Measurements from ENCODE around the gene PARD3.
A peak's percentile ranks its signal among the peaks of the same experiment; 100 is the strongest.
"Not testable (repeated sequence)": the region's sequence is repeated elsewhere in the genome, so short reads cannot be mapped to it uniquely, and the experiment has no call there.

The PARD3 gene

DNA sequence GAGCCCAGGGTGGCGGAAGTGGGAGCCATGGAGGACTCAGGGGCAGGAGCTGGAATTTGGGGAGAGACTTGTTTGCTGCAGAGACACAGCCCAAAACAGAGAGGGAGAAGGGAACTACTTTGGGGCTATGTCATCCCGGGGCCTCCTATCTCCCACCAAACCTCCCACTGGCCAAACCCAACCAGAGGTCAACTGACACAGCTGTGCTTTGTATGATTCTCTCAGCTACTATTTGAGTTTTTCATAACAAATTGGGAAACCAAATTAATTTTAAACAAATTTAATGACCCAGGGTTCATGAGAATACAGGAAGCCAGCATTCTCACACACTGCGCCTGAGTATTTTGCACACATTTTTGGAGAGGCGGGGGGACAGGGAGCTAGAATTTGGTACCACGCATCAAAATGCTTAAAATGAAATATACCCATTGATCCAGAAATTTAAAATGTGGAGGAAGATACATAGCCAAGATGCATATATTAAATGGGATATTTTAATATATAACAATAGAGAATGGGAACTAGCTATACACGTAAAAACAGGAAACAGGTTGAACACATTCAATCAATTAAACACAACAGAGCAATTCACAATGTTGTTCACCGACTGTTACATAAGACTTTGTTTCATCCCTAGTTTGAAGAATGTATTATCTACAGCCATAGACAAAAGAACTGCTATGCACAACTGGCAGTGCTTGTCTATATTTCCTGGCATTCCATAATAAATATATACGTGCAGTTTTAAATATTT is 105.3 kb downstream of the PARD3 start:
- DNase-seq = no peak

DNA sequence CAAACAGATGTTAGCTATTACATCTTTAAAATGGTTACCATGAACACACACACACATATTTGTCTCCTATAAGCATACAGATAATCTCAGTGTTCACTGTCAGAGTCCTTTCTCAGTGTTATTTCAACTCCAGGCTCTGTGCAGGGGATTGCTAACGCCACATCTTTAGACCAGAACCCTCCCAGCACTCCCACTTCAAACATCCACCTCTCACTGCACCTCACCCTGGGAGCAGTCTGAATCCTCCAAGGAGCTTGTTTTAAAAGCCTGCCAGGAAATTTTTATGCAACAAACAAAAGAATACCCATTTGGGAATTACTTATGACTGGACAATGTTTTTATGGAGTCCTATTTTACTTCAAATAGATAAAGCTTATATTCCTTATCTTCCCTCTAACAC is 107.4 kb downstream of the PARD3 start:
- no peak for DNase-seq

DNA sequence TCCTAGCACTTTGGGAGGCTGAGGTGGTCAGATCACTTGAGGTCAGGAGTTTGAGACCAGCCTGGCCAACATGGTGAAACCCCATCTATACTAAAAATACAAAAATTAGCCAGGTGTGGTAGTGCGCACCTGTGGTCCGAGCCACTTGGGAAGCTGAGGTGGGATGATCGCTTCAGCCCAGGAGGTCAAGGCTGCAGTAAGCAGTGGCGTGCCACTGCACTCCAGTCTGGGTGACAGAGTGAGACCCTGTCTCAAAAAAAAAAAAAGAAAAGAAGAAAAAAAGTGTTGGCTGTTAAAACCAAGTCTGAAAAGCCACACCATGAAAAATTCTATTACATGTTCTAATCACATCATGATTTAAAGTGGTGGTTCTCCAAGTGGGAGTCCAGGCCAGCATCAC is 108.1 kb downstream of the PARD3 start:
- not testable (repeated sequence) for DNase-seq

DNA sequence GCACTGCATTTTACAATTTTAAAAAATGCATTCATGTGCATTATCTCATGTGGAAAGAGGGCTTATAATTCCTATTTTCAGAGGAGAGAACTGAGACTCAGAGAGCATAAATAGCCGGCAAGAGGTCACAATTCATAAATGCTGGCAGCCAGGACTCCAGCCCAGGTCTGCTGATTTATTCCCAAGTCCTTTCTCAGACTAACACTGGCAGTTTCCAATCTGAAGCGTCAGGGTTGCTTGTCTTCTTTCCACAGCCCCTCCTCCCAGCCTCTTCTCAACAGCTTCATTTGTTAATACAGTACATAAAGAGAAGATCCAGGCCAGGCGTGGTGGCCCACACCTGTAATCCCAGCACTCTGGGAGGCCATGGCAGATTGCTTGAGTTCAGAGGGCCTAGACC is 108.9 kb downstream of the PARD3 start:
- DNase-seq = no peak

DNA sequence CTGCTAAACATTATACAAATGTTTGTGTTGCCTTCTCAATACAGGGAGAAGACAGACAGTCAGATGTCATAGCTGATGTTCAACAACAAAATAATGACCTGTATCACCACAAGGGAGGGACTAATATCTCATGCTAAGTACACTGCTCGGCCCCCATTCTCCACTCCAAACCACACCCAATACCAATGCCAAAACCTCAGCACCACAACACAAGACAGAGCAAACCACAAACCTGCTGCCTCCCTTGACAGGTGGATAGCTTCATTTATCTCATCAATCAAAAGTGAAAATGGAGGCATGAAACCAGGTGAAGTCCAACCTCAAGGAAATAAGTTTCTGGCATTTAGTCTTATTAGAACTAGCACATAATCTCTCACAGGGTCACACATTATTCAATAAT is 109.5 kb downstream of the PARD3 start:
- no peak for DNase-seq

DNA sequence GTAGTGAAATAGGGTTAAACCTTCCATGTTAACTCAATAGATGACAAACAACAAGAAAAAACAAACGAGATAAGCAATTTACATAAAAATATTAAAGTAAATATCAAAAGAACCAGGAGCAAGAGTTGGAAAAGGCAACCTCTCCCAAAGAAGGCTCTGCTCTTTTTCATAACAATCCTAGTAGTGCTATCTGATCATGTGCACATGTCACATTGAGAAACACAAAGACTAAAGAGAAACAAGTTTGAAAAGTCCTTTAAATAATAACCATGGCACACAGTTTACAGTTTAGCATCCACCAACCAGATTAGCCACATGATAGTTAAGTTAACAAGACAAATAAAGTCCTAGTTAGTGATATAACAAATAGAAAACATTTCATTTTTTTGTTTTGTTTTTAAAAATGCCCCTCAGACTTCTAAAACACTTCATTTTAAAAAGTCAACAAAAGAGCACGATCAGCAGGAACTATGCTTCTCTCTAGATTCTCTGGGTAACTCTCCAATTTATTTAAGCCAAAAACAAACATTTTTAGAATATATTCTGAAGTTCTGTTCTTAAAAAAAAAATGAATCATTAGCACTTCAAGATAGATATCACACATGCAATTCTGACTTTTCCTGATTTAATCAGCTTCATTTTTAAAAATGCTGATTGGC is 110.4 kb downstream of the PARD3 start:
- DNase-seq = no peak

DNA sequence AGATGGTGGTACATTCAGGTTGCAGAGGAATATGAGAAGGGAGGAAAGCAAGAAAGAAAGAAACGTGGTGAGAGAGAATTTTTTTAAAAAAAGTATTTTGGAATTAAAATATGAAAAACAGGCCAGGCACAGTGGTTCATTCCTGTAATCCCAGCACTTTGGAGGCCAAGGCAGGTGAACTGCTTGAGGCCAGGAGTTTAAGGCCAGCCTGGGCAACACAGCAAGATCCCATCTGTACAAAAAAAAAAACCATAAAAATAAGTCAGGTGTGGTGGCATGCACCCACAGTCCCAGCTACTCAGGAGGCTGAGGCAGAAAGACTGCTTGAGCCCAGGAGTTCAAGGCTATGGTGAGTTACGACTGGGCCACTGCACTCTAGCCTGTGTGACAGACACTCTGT is 112.1 kb downstream of the PARD3 start:
- DNase-seq = no peak

DNA sequence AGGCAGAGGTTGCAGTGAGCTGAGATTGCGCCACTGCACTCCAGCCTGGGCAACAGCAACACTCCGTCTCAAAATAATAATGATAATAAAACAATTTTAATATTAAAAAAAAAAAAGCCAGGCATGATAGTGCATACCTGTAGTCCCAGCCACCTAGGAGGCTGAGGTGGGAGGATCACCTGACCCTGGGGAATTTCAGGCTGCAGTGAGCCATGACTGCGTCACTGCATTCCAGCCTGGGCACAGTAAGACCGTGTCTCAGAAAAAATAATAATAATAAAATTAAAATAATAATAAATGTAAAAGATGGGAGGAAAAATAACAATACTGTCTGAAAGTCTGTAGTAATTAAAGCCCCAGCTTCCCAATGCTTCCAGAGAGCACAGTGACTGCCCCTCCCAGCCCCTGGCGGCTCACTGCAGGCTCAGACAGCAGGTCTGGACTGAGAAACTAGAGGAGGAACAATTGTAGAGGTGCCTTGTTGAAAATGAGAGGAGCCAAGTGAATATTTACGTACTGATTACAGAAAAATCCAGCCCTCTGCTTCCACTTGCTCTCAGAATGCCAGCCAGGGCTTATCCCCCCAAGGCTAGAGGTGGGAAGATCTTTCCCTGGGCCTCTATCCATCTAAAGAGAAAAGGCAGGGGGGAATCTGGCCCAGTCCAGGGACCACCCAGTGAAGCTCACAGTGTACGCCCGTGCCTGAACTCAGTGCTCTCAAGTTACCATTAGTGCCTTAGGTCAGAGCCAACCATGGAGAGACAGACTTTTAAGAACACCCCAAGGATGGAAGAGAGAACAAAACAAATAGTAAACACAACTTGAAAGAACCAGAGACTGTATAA is 112.8 kb downstream of the PARD3 start:
- DNase-seq = no peak

DNA sequence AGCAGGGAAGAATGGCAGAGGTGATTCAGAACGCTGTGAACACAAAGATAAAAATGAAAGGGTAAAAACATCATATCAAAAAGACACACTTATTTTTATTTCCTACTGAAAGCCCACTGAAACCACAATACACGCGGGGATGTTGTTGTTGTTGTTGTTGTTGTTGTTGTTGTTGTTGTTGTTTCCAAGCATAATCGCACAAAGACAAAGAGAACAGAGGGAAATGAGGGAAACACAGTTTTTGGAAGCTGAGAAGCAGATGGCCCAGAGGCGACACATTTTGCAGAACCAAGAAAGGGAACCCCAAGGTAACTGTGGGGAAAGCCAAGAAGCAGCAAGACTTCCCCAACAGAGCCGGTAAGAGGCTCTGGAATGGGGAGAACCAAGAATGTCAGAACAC is 113.9 kb downstream of the PARD3 start:
- DNase-seq = no peak

DNA sequence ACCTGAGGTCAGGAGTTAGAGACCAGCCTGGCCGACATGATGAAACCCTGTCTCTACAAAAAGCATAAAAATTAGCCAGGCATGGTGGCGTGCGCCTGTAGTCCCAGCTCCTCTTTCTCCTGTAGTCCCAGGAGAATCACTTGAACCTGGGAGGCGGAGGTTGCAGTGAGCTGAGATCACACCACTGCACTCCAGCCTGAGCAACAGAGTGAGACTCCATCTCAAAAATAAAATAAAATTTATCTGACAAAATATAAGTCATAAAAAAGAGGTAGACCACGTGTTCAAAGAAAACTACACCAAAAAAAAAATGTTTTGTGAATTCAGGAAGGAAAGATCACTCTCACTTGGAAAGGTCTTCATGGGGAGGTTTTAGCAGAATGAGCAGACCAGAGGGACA is 114.3 kb downstream of the PARD3 start:
- not testable (repeated sequence) for DNase-seq

DNA sequence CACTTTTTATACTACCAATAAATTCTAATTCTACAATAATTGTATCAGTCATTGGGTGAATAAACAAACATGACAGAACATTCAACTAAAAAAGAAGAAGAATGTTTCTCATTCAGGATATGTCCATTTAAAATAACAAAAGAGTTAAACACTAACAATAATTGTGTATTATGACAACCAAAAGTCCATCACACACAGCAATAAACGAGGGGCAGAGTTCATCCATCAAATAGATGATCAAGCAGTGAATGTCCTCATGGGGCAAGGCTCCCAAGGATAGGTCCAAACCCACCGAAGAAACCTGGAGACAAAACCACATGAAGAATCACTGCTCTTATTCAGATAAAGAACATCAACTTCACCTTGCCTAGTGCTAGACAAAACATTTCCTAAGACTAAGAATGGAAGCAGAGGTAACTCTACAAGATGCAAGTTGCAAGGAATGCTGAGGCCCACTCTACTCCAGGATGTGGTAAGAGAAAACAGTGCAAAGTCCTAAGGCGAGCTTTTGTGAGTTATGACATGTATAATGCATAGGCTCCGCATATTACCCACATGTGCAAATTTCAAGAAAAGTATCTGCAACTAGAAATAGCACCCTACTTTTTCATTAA is 115.1 kb downstream of the PARD3 start:
- DNase-seq = no peak

DNA sequence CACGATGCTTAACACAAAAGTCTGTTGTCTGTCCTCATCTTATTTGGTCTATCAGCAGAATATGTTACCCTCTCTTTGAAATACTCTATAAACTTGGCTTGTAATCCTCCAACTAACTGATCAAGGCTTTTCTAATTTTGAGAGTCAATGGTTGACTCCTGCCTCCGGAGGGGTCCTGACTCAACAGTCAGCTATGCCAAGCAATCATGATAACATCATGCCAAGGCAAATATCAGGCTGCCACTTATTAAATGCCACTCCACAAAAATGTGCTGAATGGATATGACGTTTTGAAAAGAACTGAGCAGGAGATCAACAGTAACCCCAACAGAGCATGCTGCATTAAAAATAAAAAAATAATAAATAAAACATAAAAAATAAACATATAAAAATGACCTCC is 116.1 kb downstream of the PARD3 start:
- DNase-seq = peak; percentile 43

DNA sequence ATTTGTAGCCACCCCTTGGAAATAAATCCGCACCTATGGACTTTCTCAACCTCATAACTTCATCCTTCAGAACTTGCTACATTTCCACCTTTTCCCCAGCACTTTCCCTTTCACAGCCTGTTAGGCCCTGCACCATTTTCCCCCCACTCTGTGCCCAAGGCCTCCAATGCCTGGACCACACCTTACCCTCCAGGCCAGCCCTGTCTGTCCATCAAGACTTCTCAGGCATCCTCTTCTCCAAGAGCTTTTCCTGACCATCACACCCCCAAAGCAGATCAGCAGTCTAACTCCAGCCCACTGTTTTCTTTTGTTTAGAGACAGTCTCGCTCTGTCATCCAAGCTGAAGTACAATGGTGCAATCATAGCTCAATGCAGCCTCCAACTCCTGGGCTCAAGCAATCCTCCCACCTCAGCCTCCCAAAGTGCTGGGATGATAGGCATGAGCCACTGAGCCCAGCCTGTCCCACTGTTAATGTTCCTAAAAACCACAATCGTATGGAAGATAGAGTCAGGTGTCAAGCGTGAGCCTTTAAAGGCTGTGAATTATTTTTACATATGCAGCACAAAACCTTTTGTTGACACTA is 116.8 kb downstream of the PARD3 start:
- no peak for DNase-seq

DNA sequence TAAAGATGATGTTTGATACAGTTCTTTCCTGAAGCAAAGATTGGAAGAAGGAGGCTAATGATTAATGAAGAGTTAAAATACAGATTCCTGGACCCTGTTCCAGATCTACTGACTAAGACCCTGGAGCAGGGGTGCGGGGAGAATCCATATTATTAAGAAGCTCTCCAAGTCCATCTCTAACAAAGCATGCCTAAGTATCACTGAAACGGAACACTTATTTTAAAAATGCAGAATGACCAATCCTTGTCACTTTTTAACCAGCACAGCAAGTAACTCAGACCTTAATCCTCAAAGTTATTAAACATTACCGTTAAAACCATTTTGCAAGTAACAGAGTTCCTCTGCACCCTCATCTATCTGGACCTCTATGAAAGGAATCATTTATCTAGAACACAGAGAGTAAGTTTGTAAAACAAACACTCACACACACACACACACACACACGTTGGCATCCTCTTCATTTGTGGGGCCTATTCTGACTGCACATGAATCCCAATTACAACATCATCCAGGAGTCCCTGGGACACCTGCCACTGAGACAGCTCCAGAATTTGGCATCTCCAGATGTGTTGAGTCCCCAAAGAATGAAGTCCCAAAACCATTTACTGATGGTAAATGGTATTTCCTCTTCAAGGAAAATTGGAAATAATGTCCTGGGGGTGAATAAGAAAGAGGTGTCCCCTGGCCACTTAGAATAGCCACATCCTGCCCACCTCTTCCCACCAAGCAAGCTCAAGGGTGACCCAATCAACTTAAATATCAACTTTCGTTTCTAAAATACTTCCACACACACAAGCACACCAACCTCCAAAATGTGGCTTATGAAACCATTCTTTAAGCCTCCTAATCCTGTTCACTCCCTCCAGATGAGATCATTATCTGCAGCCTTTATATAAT is 117.5 kb downstream of the PARD3 start:
- no peak for DNase-seq

DNA sequence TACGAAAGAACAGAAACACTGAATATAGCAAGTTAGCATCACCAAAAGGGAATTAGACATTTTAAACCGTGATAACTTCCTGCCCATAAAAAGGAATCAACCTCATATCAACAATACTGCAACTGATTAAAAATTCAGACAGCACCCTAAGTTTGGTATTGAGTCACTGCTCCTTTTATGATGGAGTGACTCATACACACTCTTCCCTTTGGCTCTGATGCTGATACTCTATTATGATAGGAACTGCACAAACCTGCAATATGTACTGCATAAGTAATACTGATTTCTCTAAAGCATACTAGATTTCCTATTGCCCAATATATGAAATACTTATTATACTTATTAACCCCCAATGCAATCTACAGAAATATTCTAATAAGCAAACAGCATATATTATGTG is 118.7 kb downstream of the PARD3 start:
- peak; percentile 78 for DNase-seq

DNA sequence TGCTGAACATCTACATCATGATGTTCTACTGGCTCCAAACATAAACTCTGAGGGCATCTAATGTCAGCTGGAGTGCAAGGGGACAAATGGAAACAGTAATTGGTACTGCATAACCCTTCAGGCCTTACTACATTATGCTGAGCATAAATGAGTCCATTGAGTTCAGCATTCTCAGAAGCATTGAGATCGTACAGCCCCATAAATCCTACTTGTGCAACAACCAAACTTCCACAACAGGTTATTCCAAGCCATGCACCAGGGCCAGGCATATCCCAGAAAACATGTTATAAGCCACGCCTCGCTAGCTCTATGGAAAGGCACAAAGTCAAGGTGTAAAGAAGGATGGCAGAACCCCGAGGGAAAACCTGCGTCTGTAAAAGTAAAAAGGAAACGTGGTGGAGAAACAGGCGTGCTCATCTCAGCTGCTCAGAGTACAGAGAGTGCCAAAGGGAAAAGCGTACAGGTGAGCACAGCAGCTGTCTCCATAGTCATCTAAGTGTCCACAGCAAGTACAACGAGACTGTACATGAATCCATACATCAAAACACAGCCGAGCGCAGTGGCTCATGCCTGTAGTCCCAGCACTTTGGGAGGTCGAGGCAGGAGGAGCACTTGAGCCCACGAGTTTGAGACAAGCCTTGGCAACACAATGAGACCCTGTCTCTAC is 124.6 kb downstream of the PARD3 start:
- no peak for DNase-seq

DNA sequence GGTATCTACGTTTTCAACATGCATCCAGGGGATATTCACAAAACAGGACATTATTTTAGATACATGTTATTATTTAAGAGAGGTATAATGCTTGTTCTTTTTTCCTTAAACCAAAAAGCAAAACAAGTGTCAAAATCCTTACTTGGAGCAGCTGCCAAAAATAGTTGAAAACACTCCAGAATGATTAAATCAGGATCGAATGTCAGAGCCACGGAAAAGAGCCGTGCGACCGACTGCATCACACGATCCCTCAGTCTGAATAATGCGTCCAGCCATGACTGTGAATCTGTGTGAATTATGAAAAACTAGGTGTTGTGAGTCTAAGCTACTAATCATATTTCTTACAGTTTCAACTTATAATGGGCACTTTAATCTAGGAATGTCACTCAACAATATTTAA is 126.0 kb downstream of the PARD3 start:
- peak; percentile 73 for DNase-seq

DNA sequence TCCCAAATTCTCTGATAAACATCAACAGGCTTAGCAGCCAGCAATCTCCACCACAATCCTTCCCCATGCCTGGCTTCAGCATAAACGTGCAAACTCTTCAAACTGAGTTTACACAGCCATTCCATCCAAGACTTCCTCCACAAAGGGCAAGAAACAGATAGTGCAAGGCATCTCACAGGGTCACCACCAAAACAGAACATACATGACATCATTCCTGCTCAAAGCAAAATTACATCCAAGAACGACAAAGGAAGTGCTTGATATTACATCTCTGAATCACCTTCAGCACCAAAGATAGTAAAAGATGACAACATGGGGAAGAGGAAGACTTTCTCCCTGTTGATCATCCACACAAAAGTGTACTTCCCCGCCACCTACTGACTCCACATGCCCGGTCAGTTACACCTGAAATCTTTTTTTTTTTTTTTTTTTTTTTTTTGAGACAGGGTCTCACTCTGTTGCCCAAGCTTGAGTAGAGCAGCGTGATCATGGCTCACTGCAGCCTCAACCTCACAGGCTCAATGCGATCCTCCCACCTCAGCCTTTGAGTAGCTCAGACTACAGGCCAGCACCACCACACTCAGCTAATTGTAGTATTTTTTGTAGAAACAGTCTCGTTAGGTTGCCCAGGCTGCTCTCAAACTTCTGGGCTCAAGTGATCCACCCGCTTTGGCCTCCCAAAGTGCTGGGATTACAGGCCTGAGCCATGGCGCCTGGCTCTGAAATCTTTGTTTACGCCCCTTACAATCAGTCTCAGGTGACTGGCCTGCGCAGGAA is 127.5 kb downstream of the PARD3 start:
- DNase-seq = no peak

DNA sequence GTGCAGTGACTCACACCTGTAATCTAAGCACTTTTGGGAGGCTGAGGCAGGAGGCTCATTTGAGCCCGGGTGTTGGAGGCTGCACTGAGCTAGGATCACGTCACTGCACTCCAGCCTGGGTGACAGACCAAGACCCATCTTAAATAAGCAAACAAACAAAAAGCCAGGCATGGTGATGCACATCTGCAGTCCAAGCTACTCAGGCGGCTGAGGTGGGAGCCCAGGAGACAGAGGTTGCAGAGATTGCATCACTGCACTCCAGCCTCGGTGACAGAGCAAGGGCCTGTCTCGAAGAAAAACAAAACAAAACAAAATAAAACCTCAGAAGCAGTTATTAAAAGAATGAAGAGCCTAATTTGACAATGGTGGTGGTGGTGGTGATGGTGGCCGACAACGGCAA is 132.5 kb downstream of the PARD3 start:
- no peak for DNase-seq

DNA sequence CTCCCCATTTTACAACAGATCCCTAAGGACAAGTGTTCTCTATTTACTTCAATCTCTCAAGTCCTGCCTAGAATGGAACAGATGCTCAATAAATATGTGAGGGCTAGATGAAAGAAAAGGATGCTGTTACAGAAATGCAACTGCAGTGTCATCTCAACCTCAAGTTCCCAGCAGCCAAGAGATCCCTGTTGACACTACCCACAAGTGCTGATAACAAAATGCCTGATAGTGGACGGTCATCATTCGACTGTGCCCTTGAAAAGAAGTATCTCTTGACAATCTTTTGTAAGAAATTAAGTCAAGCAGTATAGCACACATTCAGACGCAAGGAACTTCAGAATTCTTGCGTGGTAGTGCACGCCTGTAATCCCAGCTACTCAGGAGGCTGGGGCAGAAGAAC is 133.2 kb downstream of the PARD3 start:
- DNase-seq = no peak

DNA sequence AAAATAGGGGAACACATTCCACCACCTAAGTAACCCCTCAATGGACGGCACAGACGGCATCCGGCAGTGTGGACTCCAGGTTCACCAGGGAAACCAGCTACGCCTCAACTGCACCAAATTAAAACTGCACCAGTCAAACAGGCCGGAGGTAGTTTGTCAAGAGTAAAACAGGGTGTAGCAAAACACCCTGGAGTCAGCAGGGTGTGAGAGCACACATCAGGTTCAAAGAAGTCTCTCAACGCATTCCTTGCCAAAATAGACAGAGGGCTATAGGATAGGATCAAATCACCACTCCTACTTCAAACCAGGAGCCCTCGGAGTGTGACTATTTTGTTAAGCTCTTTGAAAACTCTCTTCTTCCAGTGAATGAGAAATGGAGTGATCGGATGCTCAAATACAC is 135.9 kb downstream of the PARD3 start:
- no peak for DNase-seq
